PC-3 (cell line): ENCODE results near the gene CACNG5. TPM values are rescaled to one million over a fixed set of nuclear protein-coding genes. Genes with fewer than 3 reads are reported as not detected.

Experiments
- ATAC-seq: fragments of 200-7000 bp; cut with Tn5 transposase; 2 replicates; pipeline ENCODE4 v1.9.1; 2020; ENCODE audit warnings: mild to moderate bottlenecking, moderate library complexity
- BruUV-seq: library from RNA; stranded (reverse); fragments of 400-500 nt; replicated peaks from 2 replicates; lab custom pipeline; 2021; lab: Mats Ljungman, UMichigan
- CTCF ChIA-PET: fragments of 300-600 bp; sonication (Branson Sonifier 250); formaldehyde crosslinking; loops from one replicate; lab custom pipeline; 2022; ENCODE audit warnings: antibody characterized with exemption; lab: Charles Lee
- POLR2A ChIA-PET: fragments of 300-600 bp; sonication (Branson Sonifier 250); formaldehyde crosslinking; loops from one replicate; lab custom pipeline; 2022; ENCODE audit warnings: antibody characterized with exemption; ENCODE audit not compliant: unreplicated experiment; lab: Charles Lee
- DNase-seq: peaks from one replicate; pipeline ENCODE4 v3.0.0-alpha.2; 2015
- H2AFZ ChIP-seq: fragments of 300-600 bp; sonication (generic); 2 replicates; pipeline ENCODE4 v1.6.0; 2016; ENCODE audit warnings: antibody characterized with exemption, low read length
- H3F3A ChIP-seq: fragments of 300-600 bp; sonication (generic); one replicate; pipeline ENCODE4 v1.6.0; 2017; ENCODE audit warnings: antibody characterized with exemption, low read length, control low read depth, mild to moderate bottlenecking; ENCODE audit not compliant: unreplicated experiment
- H3K27ac ChIP-seq: fragments of 300-600 bp; sonication (generic); 2 replicates; pipeline ENCODE4 v1.5.1; 2016; ENCODE audit warnings: mild to moderate bottlenecking, low read length
- H3K27me3 ChIP-seq: fragments of 300-600 bp; sonication (generic); 2 replicates; pipeline ENCODE4 v1.6.1; 2016; ENCODE audit warnings: low read length, mixed read lengths
- H3K36me3 ChIP-seq: fragments of 300-600 bp; sonication (generic); 2 replicates; pipeline ENCODE4 v1.6.1; 2016; ENCODE audit warnings: low read depth, mixed run types, low read length, mixed read lengths
- H3K4me1 ChIP-seq: fragments of 300-600 bp; sonication (generic); 2 replicates; pipeline ENCODE4 v1.5.1; 2016; ENCODE audit warnings: low read length; ENCODE audit not compliant: insufficient read depth
- H3K4me2 ChIP-seq: fragments of 300-600 bp; sonication (generic); 2 replicates; pipeline ENCODE4 v1.6.0; 2016; ENCODE audit warnings: low read length
- H3K4me3 ChIP-seq: fragments of 300-600 bp; sonication (generic); 2 replicates; pipeline ENCODE4 v1.5.1; 2016; ENCODE audit warnings: mild to moderate bottlenecking, low read length, mixed read lengths
- H3K79me2 ChIP-seq: fragments of 300-600 bp; sonication (generic); 2 replicates; pipeline ENCODE4 v1.6.1; 2017; ENCODE audit warnings: low read length, mixed read lengths
- H3K9ac ChIP-seq: fragments of 300-600 bp; sonication (generic); 2 replicates; pipeline ENCODE4 v1.6.0; 2016; ENCODE audit warnings: mild to moderate bottlenecking, low read length
- H3K9me2 ChIP-seq: fragments of 300-600 bp; sonication (generic); replicated peaks from 2 replicates; pipeline ENCODE4 v1.6.1; 2016; ENCODE audit warnings: mixed run types, low read length, mixed read lengths
- H3K9me3 ChIP-seq: fragments of 300-600 bp; sonication (generic); 2 replicates; pipeline ENCODE4 v1.6.1; 2016; ENCODE audit warnings: low read length, mixed read lengths
- H4K20me1 ChIP-seq: fragments of 300-600 bp; sonication (generic); 2 replicates; pipeline ENCODE4 v1.6.1; 2016; ENCODE audit warnings: low read length, mixed read lengths
- CTCF ChIP-seq: fragments of 300-600 bp; sonication (generic); conservative IDR thresholded peaks from 2 replicates; pipeline ENCODE4 v1.5.1; 2017; ENCODE audit warnings: antibody characterized with exemption, low read depth, mild to moderate bottlenecking, low read length
- EZH2 ChIP-seq: fragments of 300-600 bp; sonication (generic); IDR thresholded peaks from one replicate; pipeline ENCODE4 v1.6.1; 2017; ENCODE audit warnings: antibody characterized with exemption, mild to moderate bottlenecking, low read length; ENCODE audit not compliant: unreplicated experiment
- EZH2phosphoT487 ChIP-seq: fragments of 300-600 bp; sonication (generic); IDR thresholded peaks from 2 replicates; pipeline ENCODE4 v1.6.1; 2018; ENCODE audit warnings: mild to moderate bottlenecking, antibody characterized with exemption, low read length, borderline replicate concordance
- intact Hi-C: fragments of 100-400 bp; cut with micrococcal nuclease; formaldehyde crosslinking; loops from 2 replicates; pipeline ENCODE4 v1.9.0; 2023
- total RNA-seq: library from RNA; depleted of rRNA; stranded (reverse); fragments of >200 nt; gene quantifications from 2 replicates; pipeline ENCODE4 v1.2.3, GENCODE V29; 2014

The CACNG5 gene
- total RNA-seq, 1 experiment from 2014 or later: not detected

- DNase-seq (no peak), ATAC-seq (no peak)
- H3F3A ChIP-seq: no peaks in the 10 kb centered on the region
- no peaks in the 10 kb centered on the region for H4K20me1 ChIP-seq
- POLR2A ChIA-PET: no interaction called here
- BruUV-seq: no TSS peak
- H3K9ac ChIP-seq: no peak overlapping the region
- H3K27ac ChIP-seq: no peak overlapping the region
- H2AFZ ChIP-seq: no peak overlapping the region
- no peaks in the 10 kb centered on the region for H3K9me3 ChIP-seq
- H3K4me2 ChIP-seq: no peak overlapping the region
- intact Hi-C loops: no loop called here
- peaks cover 20% of the 10 kb centered on the region; the same call in 1 of the 2 replicates for H3K27me3 ChIP-seq
- no peaks in the 10 kb centered on the region for H3K36me3 ChIP-seq
- H3K4me3 ChIP-seq: no peak overlapping the region
- no peaks in the 10 kb centered on the region for H3K79me2 ChIP-seq
- CTCF ChIA-PET: no interaction called here
- no peaks in the 10 kb centered on the region for H3K9me2 ChIP-seq
- H3K4me1 ChIP-seq: no peaks in the 10 kb centered on the region
- TF ChIP-seq EZH2 (no peak), CTCF (no peak)
Measured at GRCh38 chr17:66810951-66811682, 23.8 kb upstream of the CACNG5 start.

- ChIA-PET POLR2A (no interaction called here), CTCF (interaction anchor here (0.6 kb wide), 1 partner anchor 20 kb away, joined by 3 read pairs; no protein-coding TSS in a partner anchor)
- DNase-seq: no peak
- Histone ChIP-seq H3F3A (no peaks in the 10 kb centered on the region), H3K4me2 (no peak overlapping the region), H3K36me3 (no peaks in the 10 kb centered on the region), H3K27me3 (peaks cover 20% of the 10 kb centered on the region; the same call in 1 of the 2 replicates), H4K20me1 (no peaks in the 10 kb centered on the region), H3K4me1 (no peaks in the 10 kb centered on the region), H3K27ac (no peak overlapping the region), H3K9me3 (no peaks in the 10 kb centered on the region), H3K9ac (no peak overlapping the region), H3K9me2 (no peaks in the 10 kb centered on the region), H3K79me2 (no peaks in the 10 kb centered on the region), H3K4me3 (no peak overlapping the region), H2AFZ (no peak overlapping the region)
- ATAC-seq: no peak
- no TSS peak for BruUV-seq
- intact Hi-C loops: no loop called here
- TF ChIP-seq EZH2 (no peak), EZH2phosphoT487 (no peak), CTCF (no peak)
Measured at GRCh38 chr17:66811683-66812054, 23.2 kb upstream of the CACNG5 start.

- ATAC-seq: no peak
- H3K4me2 ChIP-seq: no peak overlapping the region
- no peak overlapping the region for H3K9ac ChIP-seq
- no peaks in the 10 kb centered on the region for H3K9me2 ChIP-seq
- no peak overlapping the region for H3K4me3 ChIP-seq
- no peaks in the 10 kb centered on the region for H3K36me3 ChIP-seq
- intact Hi-C loops: no loop called here
- H3K27ac ChIP-seq: no peak overlapping the region
- no peak for TF ChIP-seq EZH2phosphoT487
- no peak for TF ChIP-seq EZH2
- TF ChIP-seq CTCF: no peak
- H2AFZ ChIP-seq: no peak overlapping the region
- H3F3A ChIP-seq: no peaks in the 10 kb centered on the region
- ChIA-PET CTCF (no interaction called here), POLR2A (no interaction called here)
- H3K79me2 ChIP-seq: no peaks in the 10 kb centered on the region
- H3K9me3 ChIP-seq: no peaks in the 10 kb centered on the region
- H3K4me1 ChIP-seq: no peaks in the 10 kb centered on the region
- peaks cover 20% of the 10 kb centered on the region; the same call in 1 of the 2 replicates for H3K27me3 ChIP-seq
- no TSS peak for BruUV-seq
- H4K20me1 ChIP-seq: no peaks in the 10 kb centered on the region
- DNase-seq: no peak
Measured at GRCh38 chr17:66812571-66812970, 22.3 kb upstream of the CACNG5 start.
